Measurements from ENCODE around the gene ZNF793.

- TF ChIP-seq CTCF (IDR thresholded peaks at IDR 0.05) (no peak), POLR2A (IDR thresholded peaks at IDR 0.05) (no peak)
Observed at GRCh38 chr19:37466277-37466797, 40.4 kb upstream of the ZNF793 start.

Data from adrenal gland (tissue), 5 donors.